AG09309 (cell line): ENCODE results near the gene IL1RL2.

ENCODE experiments used
- DNase-seq: peaks from one replicate; pipeline ENCODE4 v3.0.0-alpha.2; 2010; ENCODE audit warnings: low read depth
- H3K4me3 ChIP-seq: 2 replicates; pipeline ENCODE4 v1.5.1; 2011; ENCODE audit warnings: mild to moderate bottlenecking, low read depth, low read length, moderate library complexity; ENCODE audit not compliant: control insufficient read depth
- TF ChIP-seq, protein P1 (sequence below): IDR thresholded peaks from 2 replicates; pipeline ENCODE4 v1.5.1; 2011; ENCODE audit warnings: mild to moderate bottlenecking, low read depth, low read length, inconsistent platforms; ENCODE audit not compliant: insufficient read depth, control insufficient read depth; ENCODE audit errors: missing control alignments

Gene IL1RL2

DNA sequence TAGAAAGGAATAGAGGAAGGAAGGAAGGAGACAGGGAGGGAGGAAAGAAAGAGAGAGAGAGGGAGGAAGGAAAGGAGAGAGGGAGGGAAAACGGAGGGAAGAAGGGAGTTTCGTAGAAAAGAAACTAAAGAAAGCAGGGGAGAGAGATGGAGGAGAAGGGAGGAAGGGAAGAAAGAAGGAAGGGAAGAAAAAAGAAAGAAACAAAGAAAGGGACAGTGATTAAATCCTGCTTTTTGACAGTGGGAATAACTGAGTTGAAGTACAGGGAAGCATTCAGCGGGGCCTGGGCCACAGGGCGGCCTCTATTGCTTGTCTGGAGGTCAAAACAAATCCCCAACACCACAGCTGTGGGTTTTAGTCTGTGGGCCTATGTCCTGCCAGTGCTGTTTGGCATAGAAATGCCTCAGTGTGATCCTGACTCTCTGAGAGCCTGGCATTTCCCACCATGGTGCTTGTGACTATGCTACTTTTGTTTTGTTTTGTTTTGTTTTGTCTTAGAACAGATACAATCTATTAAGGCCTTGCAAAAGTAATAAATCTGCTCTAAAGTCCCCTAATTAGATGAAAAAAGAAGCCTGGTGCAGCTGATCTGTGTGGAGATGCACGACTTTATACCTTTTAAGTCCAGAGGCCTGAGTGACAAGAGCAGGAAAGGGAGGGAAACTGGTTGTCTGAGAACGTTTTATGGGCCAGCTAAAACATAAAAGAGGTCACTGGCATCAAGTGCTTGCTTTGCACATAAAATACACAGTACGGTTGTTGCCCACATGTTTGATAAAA, 40.0 kb downstream of the IL1RL2 start:
- no peak for DNase-seq
- no peak overlapping the region for H3K4me3 ChIP-seq
- TF ChIP-seq, protein P1, sequence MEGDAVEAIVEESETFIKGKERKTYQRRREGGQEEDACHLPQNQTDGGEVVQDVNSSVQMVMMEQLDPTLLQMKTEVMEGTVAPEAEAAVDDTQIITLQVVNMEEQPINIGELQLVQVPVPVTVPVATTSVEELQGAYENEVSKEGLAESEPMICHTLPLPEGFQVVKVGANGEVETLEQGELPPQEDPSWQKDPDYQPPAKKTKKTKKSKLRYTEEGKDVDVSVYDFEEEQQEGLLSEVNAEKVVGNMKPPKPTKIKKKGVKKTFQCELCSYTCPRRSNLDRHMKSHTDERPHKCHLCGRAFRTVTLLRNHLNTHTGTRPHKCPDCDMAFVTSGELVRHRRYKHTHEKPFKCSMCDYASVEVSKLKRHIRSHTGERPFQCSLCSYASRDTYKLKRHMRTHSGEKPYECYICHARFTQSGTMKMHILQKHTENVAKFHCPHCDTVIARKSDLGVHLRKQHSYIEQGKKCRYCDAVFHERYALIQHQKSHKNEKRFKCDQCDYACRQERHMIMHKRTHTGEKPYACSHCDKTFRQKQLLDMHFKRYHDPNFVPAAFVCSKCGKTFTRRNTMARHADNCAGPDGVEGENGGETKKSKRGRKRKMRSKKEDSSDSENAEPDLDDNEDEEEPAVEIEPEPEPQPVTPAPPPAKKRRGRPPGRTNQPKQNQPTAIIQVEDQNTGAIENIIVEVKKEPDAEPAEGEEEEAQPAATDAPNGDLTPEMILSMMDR: no peak

DNA sequence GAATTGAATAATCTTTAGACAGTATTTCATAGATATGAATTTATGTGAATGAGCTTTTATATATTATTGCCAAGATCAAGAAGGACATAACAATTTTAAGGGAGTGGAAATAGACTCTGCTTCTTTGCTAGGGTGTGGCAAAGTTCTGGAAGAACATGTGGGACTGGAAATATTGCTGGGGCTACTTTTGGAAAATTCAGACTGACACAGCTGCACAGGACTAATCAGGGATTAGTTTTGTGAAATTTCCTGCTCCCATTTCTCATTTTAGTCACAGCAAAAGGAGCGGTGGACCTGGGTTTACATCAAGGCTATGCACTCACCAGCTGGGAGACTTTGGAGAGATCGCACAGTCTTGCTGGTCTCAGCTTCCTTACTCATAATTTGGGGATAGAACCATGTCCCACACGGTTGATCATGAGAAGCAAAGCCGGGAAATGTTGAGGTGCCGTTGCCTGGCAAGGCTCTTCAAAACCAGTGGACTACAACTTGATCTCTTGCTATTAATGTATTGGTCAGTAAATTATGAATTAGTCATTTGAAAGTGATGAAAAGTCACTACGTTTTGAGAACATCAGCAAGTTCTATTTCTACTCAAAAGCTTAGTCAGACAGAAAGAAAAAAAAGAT, 42.4 kb downstream of the IL1RL2 start:
- DNase-seq: no peak
- TF ChIP-seq, protein P1: no peak
- H3K4me3 ChIP-seq: no peak overlapping the region

DNA sequence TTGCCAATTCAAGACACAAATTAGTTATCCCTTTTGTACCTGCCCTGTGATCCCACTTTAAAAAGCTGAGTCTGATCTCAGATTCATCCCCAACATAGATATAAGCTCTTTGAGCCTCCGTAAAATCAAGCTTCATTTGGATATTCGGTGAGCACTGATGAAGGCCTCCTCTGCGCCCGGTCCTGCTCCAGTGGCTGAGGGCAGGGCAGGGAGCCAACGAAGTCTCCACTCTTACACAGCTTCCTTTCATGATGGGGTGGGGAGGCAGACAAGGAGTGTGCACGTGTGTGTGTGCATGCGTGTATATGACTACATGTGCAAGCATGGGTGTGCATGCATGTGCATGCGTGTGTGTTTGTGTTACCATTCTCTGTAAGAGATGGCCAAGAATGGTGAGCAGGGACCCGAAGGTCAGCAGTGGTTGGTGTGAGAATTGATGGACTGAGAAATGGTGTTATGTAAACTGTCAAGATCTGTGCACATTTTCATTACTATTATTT, 43.6 kb downstream of the IL1RL2 start:
- H3K4me3 ChIP-seq: no peak overlapping the region
- no peak for DNase-seq
- TF ChIP-seq, protein P1: no peak

DNA sequence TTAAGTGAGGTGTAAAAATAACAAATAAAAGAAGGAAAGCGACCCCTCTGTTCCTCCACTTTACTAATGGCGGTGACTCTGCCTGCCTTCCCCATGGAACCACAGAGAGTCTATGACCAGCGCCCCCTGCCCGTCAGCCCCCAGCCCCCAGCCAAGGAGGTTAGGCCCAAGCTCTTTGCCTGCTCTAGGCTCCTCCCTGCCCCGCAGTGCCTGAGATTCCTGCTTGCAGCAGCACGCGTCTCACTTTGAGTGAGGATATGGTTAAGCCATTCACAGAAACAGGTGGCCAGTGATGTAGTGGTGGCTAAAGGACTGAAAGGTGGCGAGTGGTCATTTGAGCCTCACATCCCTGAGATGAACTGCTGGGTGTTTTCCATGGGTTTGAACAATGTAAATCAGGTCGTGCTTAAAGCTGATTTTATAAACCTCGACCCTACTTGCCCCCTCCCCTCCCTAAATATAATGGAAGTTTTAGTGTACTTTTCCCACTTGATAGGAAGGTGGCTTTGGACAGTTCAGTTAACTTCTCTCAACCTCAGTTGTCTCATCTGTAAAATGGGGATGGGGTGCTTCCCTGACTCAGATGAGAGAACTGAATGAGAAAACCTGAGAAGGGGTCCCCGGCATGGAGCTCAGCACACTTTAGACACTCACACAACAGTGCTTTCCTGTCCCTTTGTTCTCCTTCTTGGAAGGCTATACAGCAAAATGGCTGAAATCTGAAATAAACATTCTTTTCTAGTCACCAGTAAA, 46.5 kb downstream of the IL1RL2 start:
- DNase-seq: no peak
- no peak overlapping the region for H3K4me3 ChIP-seq
- TF ChIP-seq, protein P1: no peak

DNA sequence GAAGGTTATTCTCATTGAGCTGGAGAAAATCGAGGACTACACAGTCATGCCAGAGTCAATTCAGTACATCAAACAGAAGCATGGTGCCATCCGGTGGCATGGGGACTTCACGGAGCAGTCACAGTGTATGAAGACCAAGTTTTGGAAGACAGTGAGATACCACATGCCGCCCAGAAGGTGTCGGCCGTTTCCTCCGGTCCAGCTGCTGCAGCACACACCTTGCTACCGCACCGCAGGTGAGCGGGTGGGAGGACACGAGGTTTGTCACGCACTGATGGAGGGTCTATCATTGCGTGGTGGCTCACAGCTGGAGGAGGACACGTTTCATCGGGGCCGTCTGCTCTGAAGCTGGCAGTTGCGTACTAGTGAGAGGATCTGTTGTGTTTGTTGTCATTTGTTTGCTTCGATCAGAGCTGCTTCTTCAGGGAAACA, 48.2 kb downstream of the IL1RL2 start:
- DNase-seq: no peak
- no peak overlapping the region for H3K4me3 ChIP-seq
- TF ChIP-seq, protein P1: no peak

DNA sequence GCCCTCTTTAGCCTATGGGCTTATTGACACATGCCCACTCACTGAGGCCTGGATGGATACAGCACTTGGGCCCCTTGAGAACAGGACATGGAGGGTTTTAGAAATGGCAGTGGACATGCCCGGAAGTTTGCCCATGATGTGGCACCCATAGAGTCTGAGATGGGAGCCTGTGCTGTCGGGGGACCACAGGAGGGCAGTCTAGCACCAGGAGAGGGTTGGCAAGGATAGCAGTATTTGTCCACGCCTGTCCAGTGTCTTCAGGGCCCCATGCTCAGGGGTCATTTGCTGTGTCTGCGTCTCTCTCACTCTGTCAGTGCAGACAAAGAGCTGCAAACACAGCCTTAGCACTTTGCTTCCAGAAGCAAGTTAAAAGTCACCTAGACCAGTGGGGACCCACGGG, 48.7 kb downstream of the IL1RL2 start:
- no peak for DNase-seq
- TF ChIP-seq, protein P1: peak; percentile 42
- no peak overlapping the region for H3K4me3 ChIP-seq
